ENCODE results near the gene TMEM132D.

GRCh38 chr12:129208566-129208965 lies 695.3 kb downstream of the TMEM132D start:
- TF ChIP-seq EZH2 (IDR thresholded peaks at IDR 0.05) = no peak
- no peak for TF ChIP-seq CTCF (IDR thresholded peaks at IDR 0.05)
